ENCODE measurements around the gene ANKDD1A. TPM values are rescaled to one million over a fixed set of nuclear protein-coding genes. Genes with fewer than 3 reads are reported as not detected.

ANKDD1A gene
- total RNA-seq, 1 experiment from 2014 or later: 6.8 TPM

- ChIA-PET CTCF (no interaction called here), POLR2A (interaction anchor here (0.6 kb wide), 1 partner anchor 21 kb away, joined by 3 read pairs; no protein-coding TSS in a partner anchor)
- Histone ChIP-seq H3K9me3 (ENCODE audit: control insufficient read depth, insufficient read depth, low read depth, low read length) (peaks cover 7% of the 10 kb centered on the region; the same call in 1 of the 2 replicates), H3K4me3 (ENCODE audit: low read depth in 2 of 2, low read length in 2 of 2) (no peak overlapping the region), H3K36me3 (ENCODE audit: control insufficient read depth, insufficient read depth, low read length) (no peaks in the 10 kb centered on the region), H3K4me1 (ENCODE audit: control insufficient read depth, insufficient read depth, low read length) (no peaks in the 10 kb centered on the region), H3K27me3 (ENCODE audit: control insufficient read depth, insufficient read depth, low read length) (0 out of 2 replicates have a peak, but pooled peaks cover 2% of the 10 kb centered on the region), H3K27ac (ENCODE audit: low read length) (no peak overlapping the region)
- DNase-seq (ENCODE audit: low read depth, low spot score): no peak
- TF ChIP-seq CTCF (IDR thresholded peaks at IDR 0.05) (no peak), SIN3A (IDR thresholded peaks at IDR 0.05; ENCODE audit: borderline replicate concordance, insufficient read depth, low read depth, low read length) (no peak), REST (IDR thresholded peaks at IDR 0.05; ENCODE audit: insufficient read depth in 1 of 2, low read depth in 2 of 2, low read length in 1 of 2) (no peak), POLR2AphosphoS5 (IDR thresholded peaks at IDR 0.05; ENCODE audit: low read depth, low read length) (no peak), TCF7L2 (IDR thresholded peaks at IDR 0.05; ENCODE audit: low read depth, low read length) (no peak)
- intact Hi-C loops (cut with micrococcal nuclease; ENCODE audit: unreplicated experiment): no loop called here
- in situ Hi-C loops (cut with HindIII; ENCODE audit: low pct_unique_long_range_greater_than_20kb, low sequenced_read_pairs): no loop called here
- ATAC-seq: peak; percentile 19; the same call in 1 of the 2 replicates
- BruUV-seq (replicated peaks): no TSS peak
Measured at GRCh38 chr15:64904189-64904588, 7.5 kb upstream of the ANKDD1A start.

- no peak for TF ChIP-seq TCF7L2 (IDR thresholded peaks at IDR 0.05; ENCODE audit: low read depth, low read length)
- TF ChIP-seq POLR2AphosphoS5 (IDR thresholded peaks at IDR 0.05; ENCODE audit: low read depth, low read length): no peak
- TF ChIP-seq REST (IDR thresholded peaks at IDR 0.05; ENCODE audit: insufficient read depth in 1 of 2, low read depth in 2 of 2, low read length in 1 of 2): no peak
- no peak for TF ChIP-seq CTCF (IDR thresholded peaks at IDR 0.05)
- no peak for TF ChIP-seq SIN3A (IDR thresholded peaks at IDR 0.05; ENCODE audit: borderline replicate concordance, insufficient read depth, low read depth, low read length)
- ChIA-PET CTCF (no interaction called here), POLR2A (no interaction called here)
- Histone ChIP-seq H3K27ac (ENCODE audit: low read length) (no peak overlapping the region), H3K9me3 (ENCODE audit: control insufficient read depth, insufficient read depth, low read depth, low read length) (peaks cover 7% of the 10 kb centered on the region; the same call in 1 of the 2 replicates), H3K4me1 (ENCODE audit: control insufficient read depth, insufficient read depth, low read length) (no peaks in the 10 kb centered on the region), H3K27me3 (ENCODE audit: control insufficient read depth, insufficient read depth, low read length) (0 out of 2 replicates have a peak, but pooled peaks cover 2% of the 10 kb centered on the region), H3K4me3 (ENCODE audit: low read depth in 2 of 2, low read length in 2 of 2) (no peak overlapping the region), H3K36me3 (ENCODE audit: control insufficient read depth, insufficient read depth, low read length) (no peaks in the 10 kb centered on the region)
- intact Hi-C loops (cut with micrococcal nuclease; ENCODE audit: unreplicated experiment) (no loop called here), in situ Hi-C loops (cut with HindIII; ENCODE audit: low pct_unique_long_range_greater_than_20kb, low sequenced_read_pairs) (no loop called here)
- ATAC-seq (peak; percentile 72), DNase-seq (ENCODE audit: low read depth, low spot score) (no peak)
- no TSS peak for BruUV-seq (replicated peaks)
Measured at GRCh38 chr15:64905119-64905831, 6.4 kb upstream of the ANKDD1A start.

Data from Panc1 (cell line).